HK-2 (cell line): Measurements from ENCODE around the gene TNIP2.

Experiments
- DNase-seq: peaks from one replicate; pipeline ENCODE4 v3.0.0-alpha.2; 2018; ENCODE audit not compliant: unreplicated experiment

The TNIP2 gene

DNA sequence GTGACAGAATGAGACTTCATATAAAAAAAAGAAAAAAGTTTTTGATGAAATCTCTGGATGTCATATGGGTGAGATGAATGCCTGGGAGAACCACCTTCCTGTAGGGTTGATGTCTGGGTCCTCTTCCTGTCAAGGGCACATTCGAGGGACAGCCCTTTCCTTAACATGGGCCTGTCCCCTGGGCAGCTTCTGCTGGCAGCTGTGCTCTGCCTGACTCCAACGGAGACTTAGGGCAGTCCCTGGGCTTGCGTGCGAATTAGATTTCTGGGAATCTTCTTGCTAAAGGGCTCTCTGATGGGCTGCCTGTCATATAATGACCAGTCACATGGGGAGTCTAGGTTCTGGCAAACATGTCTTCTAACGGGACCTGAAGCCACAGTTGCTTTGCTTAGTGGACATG is 40.7 kb downstream of the TNIP2 start:
- no peak for DNase-seq

- no peak for DNase-seq
Measured at GRCh38 chr4:2714918-2715317, 41.2 kb downstream of the TNIP2 start.

- no peak for DNase-seq
Measured at GRCh38 chr4:2714061-2714770, 41.9 kb downstream of the TNIP2 start.

GRCh38 chr4:2713337-2713736 is 42.8 kb downstream of the TNIP2 start:
- DNase-seq: no peak

- DNase-seq: no peak
Measured at GRCh38 chr4:2712261-2712842, 43.8 kb downstream of the TNIP2 start.

DNA sequence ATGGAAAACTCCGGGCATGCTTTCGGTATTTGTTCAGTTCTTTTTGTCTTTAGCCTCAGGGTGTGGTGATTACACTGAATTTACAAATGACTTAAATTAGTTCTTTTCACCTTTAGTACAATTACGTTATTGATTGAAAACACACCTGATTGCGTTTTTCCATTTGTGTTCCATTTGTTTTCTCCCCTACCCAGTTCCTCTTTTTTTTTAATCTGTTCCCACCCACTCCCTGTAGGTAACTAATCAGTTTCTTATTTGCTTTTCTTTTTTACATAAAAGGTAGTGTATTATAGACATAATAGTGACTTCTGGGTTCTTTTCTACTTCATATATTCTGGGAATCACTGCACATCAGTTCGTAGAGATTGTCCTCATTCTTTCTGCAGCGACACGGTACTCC is 53.4 kb downstream of the TNIP2 start:
- no peak for DNase-seq

- no peak for DNase-seq
Measured at GRCh38 chr4:2702361-2702760, 53.8 kb downstream of the TNIP2 start.

DNA sequence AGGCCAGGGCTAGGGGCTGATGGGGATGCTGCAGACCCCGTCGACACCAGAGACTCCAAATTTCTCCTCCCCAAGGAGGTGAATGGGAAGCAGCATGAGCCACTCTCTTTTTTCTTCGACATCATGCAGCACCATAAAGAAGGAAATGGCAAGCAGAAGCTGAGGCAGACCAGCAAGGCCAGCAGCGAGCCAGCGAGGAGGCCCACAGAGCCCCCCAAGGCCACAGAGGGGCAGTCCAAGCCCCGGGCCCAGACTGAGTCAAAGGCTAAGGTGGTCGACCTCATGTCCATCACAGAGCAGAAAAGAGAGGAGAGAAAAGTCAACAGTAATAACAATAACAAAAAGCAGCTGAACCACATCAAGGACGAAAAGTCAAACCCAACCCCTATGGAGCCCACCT is 56.1 kb downstream of the TNIP2 start:
- DNase-seq: no peak

GRCh38 chr4:2699534-2699933 is 56.6 kb downstream of the TNIP2 start:
- no peak for DNase-seq

GRCh38 chr4:2698951-2699505 is 57.1 kb downstream of the TNIP2 start:
- no peak for DNase-seq

DNA sequence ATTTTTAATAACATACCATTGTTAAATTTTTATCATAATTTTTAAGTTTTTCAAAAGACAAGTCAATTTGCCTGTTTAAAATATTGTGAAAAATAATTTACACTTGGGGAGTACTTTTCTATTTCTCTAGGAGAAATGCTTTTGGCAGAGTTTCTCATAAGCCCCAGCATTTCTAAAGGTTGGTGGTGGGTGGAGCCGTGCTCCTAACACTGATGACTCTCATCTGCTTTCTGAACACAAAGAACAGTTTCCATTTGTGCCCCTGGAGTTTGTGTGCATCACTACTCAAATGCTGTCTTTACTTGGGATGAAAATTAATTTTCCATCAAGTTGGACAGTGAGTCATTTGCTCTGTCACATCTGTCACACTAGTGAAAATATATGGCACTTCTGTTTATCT is 57.6 kb downstream of the TNIP2 start:
- no peak for DNase-seq

DNA sequence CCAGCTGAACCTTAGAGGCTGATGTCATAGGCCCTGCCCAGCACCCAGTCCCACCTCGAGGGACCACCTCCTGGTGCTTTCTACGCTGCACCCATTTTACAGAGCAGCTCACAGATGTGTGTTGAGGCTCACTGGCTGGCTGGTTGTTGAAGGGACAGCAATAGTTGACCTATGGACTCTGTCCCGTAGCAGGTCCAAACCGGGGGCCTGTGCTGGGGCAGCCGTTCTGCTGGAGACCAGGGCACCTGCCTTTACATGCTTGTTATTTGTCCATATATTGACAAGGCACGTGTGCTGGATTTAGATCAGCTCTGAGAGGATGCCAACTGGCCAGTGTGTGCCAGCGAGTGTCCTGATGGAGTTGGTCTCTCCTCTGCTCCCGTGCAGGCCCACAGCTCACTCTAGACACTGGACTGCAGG is 58.1 kb downstream of the TNIP2 start:
- DNase-seq: no peak

DNA sequence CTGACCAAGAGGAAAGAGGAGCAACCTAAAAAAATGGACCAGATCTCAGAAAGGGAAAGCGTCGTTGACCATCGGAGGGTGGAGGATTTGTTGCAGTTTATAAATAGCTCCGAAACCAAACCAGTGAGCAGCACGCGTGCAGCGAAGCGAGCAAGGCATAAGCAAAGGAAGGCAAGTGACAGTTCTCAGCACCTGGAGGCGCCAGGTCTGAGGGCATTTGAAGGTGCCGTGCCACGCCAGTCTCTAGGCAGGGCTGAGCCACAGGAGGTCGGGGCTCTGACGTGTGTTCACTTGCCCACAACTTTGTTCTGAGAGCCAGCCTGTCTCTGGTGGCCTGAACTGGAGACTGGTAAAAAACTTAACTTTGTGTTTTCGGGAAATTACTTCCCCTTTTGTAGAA is 59.7 kb downstream of the TNIP2 start:
- DNase-seq: no peak

DNA sequence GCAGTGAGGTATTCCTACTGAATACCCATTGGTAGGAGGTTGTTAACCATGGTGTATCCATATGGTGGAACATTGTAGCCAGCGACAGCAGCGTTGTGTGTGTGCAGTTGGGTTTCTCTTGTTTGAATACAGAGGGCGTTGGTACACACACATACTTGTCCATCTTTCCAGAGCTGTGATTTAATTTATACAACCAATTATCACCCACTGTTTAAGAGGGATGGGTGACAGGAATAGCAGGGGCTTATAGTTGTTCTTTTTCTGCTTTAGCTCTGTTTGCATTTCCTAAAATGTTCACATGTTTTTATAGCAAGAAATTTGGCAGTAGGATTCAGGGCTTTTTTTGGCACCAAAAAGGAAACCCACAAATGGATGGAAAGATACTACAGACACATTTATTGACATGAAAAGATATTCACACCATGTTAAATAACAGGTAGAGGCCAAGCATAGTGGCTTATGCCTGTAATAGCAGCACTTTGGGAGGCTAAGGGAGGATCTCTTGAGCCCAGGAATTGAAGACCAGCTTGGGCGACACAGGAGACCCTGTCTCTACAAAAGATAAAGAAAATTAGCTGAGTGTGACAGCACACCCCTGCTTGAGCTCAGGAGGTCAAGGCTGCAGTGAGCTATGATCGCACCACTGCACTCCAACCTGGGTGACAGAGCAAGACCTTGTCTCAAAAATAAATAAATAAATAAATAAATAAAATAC is 60.6 kb downstream of the TNIP2 start:
- DNase-seq: no peak

DNA sequence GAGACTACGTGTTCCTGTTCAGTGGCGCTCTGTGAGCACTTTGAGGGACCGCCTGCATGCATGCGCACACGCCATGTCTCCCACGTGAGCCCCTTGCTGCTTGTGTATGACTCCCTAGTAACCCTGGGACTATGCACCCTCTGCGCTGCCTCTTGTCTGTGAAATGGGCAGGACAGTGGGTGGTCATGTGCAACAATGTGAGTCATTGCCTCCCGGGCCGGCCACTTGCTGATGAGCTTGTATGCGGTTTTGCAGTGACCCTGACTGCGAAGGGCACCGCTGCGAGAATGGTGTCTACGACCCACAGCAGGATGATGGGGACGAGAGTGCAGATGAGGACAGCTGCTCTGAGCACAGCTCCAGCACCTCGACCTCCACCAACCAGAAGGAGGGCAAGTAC is 61.4 kb downstream of the TNIP2 start:
- peak; percentile 94 for DNase-seq

- no peak for DNase-seq
Measured at GRCh38 chr4:2691952-2692435, 64.1 kb downstream of the TNIP2 start.
